PC-9 (cell line): ENCODE data around the gene OR2L3. TPM values are rescaled to one million over a fixed set of nuclear protein-coding genes. Genes with fewer than 3 reads are reported as not detected.
"Not testable (repeated sequence)": the region's sequence is repeated elsewhere in the genome, so short reads cannot be mapped to it uniquely, and the experiment has no call there.

Experiments used
- BruUV-seq: library from RNA; stranded (reverse); fragments of 400-500 nt; replicated peaks from 2 replicates; lab custom pipeline; 2021; lab: Mats Ljungman, UMichigan
- CTCF ChIA-PET: fragments of 300-600 bp; sonication (Branson Sonifier 250); formaldehyde crosslinking; loops from one replicate; lab custom pipeline; 2022; ENCODE audit warnings: antibody characterized with exemption; lab: Charles Lee
- POLR2A ChIA-PET: fragments of 300-600 bp; sonication (Branson Sonifier 250); formaldehyde crosslinking; loops from one replicate; lab custom pipeline; 2022; ENCODE audit warnings: antibody characterized with exemption; ENCODE audit not compliant: unreplicated experiment; lab: Charles Lee
- DNase-seq, 2 experiments: peaks; one replicate each; pipeline versions ENCODE4 v3.0.0 to v3.0.0-alpha.2; 2015 to 2022; ENCODE audit warnings: mixed read lengths in 1 of 2
- H2AFZ ChIP-seq: fragments of 200-600 bp; sonication (generic); 2 replicates; pipeline ENCODE4 v1.8.1; 2017; ENCODE audit warnings: antibody characterized with exemption
- H3F3A ChIP-seq: fragments of 200-600 bp; sonication (generic); 2 replicates; pipeline ENCODE4 v1.8.1; 2017; ENCODE audit warnings: antibody characterized with exemption, mild to moderate bottlenecking, low read depth; ENCODE audit not compliant: insufficient read depth
- H3K27ac ChIP-seq: fragments of 200-600 bp; sonication (generic); 2 replicates; pipeline ENCODE4 v1.6.1; 2016; ENCODE audit warnings: mixed run types
- H3K27me3 ChIP-seq: fragments of 200-600 bp; sonication (generic); 2 replicates; pipeline ENCODE4 v1.6.1; 2016; ENCODE audit warnings: low read depth, mixed run types; ENCODE audit not compliant: insufficient read depth
- H3K36me3 ChIP-seq: fragments of 200-600 bp; sonication (generic); 2 replicates; pipeline ENCODE4 v1.6.1; 2016; ENCODE audit warnings: low read depth, mixed run types
- H3K4me1 ChIP-seq: fragments of 200-600 bp; sonication (generic); replicated peaks from 2 replicates; pipeline ENCODE4 v1.6.1; 2016; ENCODE audit warnings: mixed run types; ENCODE audit not compliant: insufficient read depth
- H3K4me2 ChIP-seq: fragments of 200-600 bp; sonication (generic); 2 replicates; pipeline ENCODE4 v1.6.1; 2017; ENCODE audit warnings: mixed run types
- H3K4me3 ChIP-seq: fragments of 200-600 bp; sonication (generic); 2 replicates; pipeline ENCODE4 v1.6.1; 2016; ENCODE audit warnings: mixed run types
- H3K79me2 ChIP-seq: fragments of 200-600 bp; sonication (generic); 2 replicates; pipeline ENCODE4 v1.6.1; 2017; ENCODE audit warnings: low read depth, mixed run types
- H3K9me2 ChIP-seq: fragments of 200-600 bp; sonication (generic); 2 replicates; pipeline ENCODE4 v1.8.1; 2017; ENCODE audit warnings: mild to moderate bottlenecking; ENCODE audit not compliant: insufficient read depth
- H3K9me3 ChIP-seq: fragments of 200-600 bp; sonication (generic); 2 replicates; pipeline ENCODE4 v1.8.1; 2016; ENCODE audit warnings: low read depth; ENCODE audit not compliant: insufficient read depth
- H4K20me1 ChIP-seq: fragments of 200-600 bp; sonication (generic); 2 replicates; pipeline ENCODE4 v1.8.1; 2017; ENCODE audit not compliant: insufficient read depth
- EZH2 ChIP-seq: fragments of 200-600 bp; sonication (generic); IDR thresholded peaks from 2 replicates; pipeline ENCODE4 v1.8.0; 2017; ENCODE audit warnings: antibody characterized with exemption, low read depth
- intact Hi-C: fragments of 100-400 bp; cut with micrococcal nuclease; formaldehyde crosslinking; loops from one replicate; pipeline ENCODE4 v1.10.0; 2022; ENCODE audit not compliant: unreplicated experiment
- total RNA-seq: library from RNA; stranded (reverse); gene quantifications from 2 replicates; pipeline ENCODE4 v1.2.3, GENCODE V29; 2021
- TF ChIP-seq, protein P1 (sequence below): fragments of 200-600 bp; sonication (generic); conservative IDR thresholded peaks from 2 replicates; pipeline ENCODE4 v1.6.1; 2017; ENCODE audit warnings: mixed run types, antibody characterized with exemption, mild to moderate bottlenecking, moderate library complexity

The OR2L3 gene
- total RNA-seq, 1 experiment from 2014 or later, result not detected

DNA sequence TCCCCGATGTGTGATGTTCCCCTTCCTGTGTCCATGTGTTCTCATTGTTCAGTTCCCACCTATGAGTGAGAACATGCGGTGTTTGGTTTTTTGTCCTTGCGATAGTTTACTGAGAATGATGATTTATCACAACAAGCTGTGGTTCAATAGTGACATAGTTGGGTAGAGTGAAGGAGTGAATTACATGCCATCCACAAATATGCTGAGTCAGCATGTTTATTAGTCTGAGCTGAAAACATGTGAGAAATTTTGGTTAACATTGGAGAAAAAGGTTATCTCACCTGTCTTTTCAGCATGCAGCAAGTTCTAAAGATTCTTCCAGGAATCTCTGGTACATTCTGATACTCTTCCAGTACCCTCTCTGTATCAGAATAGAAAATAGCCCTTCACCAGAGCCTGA lies 19.0 kb downstream of the OR2L3 start:
- TF ChIP-seq EZH2, result no peak
- TF ChIP-seq, protein P1, sequence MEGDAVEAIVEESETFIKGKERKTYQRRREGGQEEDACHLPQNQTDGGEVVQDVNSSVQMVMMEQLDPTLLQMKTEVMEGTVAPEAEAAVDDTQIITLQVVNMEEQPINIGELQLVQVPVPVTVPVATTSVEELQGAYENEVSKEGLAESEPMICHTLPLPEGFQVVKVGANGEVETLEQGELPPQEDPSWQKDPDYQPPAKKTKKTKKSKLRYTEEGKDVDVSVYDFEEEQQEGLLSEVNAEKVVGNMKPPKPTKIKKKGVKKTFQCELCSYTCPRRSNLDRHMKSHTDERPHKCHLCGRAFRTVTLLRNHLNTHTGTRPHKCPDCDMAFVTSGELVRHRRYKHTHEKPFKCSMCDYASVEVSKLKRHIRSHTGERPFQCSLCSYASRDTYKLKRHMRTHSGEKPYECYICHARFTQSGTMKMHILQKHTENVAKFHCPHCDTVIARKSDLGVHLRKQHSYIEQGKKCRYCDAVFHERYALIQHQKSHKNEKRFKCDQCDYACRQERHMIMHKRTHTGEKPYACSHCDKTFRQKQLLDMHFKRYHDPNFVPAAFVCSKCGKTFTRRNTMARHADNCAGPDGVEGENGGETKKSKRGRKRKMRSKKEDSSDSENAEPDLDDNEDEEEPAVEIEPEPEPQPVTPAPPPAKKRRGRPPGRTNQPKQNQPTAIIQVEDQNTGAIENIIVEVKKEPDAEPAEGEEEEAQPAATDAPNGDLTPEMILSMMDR, result no peak
- H3K4me2 ChIP-seq, result no peak overlapping the region
- no peaks in the 10 kb centered on the region for H3K9me2 ChIP-seq
- DNase-seq, result no peak
- no peak overlapping the region for H3K4me3 ChIP-seq
- no peaks in the 10 kb centered on the region for H3K27me3 ChIP-seq
- no peaks in the 10 kb centered on the region for H3K79me2 ChIP-seq
- no peaks in the 10 kb centered on the region for H3K9me3 ChIP-seq
- H4K20me1 ChIP-seq, result no peaks in the 10 kb centered on the region
- ChIA-PET CTCF (no interaction called here), POLR2A (no interaction called here)
- H2AFZ ChIP-seq, result no peak overlapping the region
- no peak overlapping the region for H3K27ac ChIP-seq
- no peaks in the 10 kb centered on the region for H3K36me3 ChIP-seq
- intact Hi-C loops, result no loop called here
- H3F3A ChIP-seq, result no peaks in the 10 kb centered on the region
- no peaks in the 10 kb centered on the region for H3K4me1 ChIP-seq
- BruUV-seq, result no TSS peak

DNA sequence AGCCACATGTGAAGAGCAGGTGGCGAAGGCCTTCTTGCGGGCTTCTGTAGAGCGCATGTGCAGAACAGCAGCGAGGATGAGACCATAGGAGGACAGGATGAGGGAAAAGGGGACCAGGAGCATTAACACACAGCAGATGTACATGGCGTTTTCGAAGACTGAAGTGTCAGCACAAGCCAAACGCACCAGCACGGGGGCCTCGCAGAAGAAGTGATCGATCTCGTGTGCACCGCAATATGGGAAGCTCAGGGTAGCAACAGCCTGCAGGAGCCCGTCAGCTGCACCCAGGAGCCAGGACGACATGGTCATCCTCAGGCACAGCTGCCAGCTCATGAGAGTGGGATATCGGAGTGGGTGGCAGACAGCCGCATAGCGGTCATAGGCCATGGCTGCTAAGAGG lies 37.2 kb downstream of the OR2L3 start:
- H3K36me3 ChIP-seq, H4K20me1 ChIP-seq, H3K79me2 ChIP-seq, intact Hi-C loops, DNase-seq, BruUV-seq, H3K4me2 ChIP-seq, POLR2A ChIA-PET, H3K4me1 ChIP-seq, H3F3A ChIP-seq, H3K27me3 ChIP-seq, H3K27ac ChIP-seq, H2AFZ ChIP-seq, CTCF ChIA-PET, H3K9me3 ChIP-seq, H3K9me2 ChIP-seq, H3K4me3 ChIP-seq: not testable (repeated sequence)

- H3K79me2 ChIP-seq, result no peaks in the 10 kb centered on the region
- intact Hi-C loops, result no loop called here
- no peaks in the 10 kb centered on the region for H3F3A ChIP-seq
- no peak within 1 kb of the TSS for H2AFZ ChIP-seq
- H3K4me2 ChIP-seq, result no peak within 1 kb of the TSS
- H3K4me1 ChIP-seq, result no peaks in the 10 kb centered on the region
- H3K27me3 ChIP-seq, result no peaks in the 10 kb centered on the region
- H3K9me3 ChIP-seq, result no peaks in the 10 kb centered on the region
- H3K4me3 ChIP-seq, result no peak within 1 kb of the TSS
- H4K20me1 ChIP-seq, result no peaks in the 10 kb centered on the region
- TF ChIP-seq EZH2, result no peak
- TF ChIP-seq, protein P1, result no peak
- H3K36me3 ChIP-seq, result no peaks in the 10 kb centered on the region
- H3K9me2 ChIP-seq, result no peaks in the 10 kb centered on the region
- BruUV-seq, result no TSS peak
- DNase-seq, result no peak
- POLR2A ChIA-PET, result no interaction called here
- H3K27ac ChIP-seq, result no peak within 1 kb of the TSS
- CTCF ChIA-PET, result no interaction called here
Measured at GRCh38 chr1:248094884-248095283, 48.2 kb downstream of the OR2L3 start, which contains the start of gene OR2L13. Gene OR2L13, plus strand, starts transcription at chr1:248095184. Its CDS starts 4,192 bp downstream, at chr1:248099376.

- H3K27me3 ChIP-seq, result no peaks in the 10 kb centered on the region
- TF ChIP-seq EZH2, result no peak
- TF ChIP-seq, protein P1, result no peak
- H2AFZ ChIP-seq, result no peak overlapping the region
- CTCF ChIA-PET, result no interaction called here
- POLR2A ChIA-PET, result no interaction called here
- H3K79me2 ChIP-seq, result no peaks in the 10 kb centered on the region
- no peaks in the 10 kb centered on the region for H3F3A ChIP-seq
- intact Hi-C loops, result no loop called here
- H3K9me2 ChIP-seq, result no peaks in the 10 kb centered on the region
- H4K20me1 ChIP-seq, result no peaks in the 10 kb centered on the region
- DNase-seq, result no peak
- no peak overlapping the region for H3K27ac ChIP-seq
- BruUV-seq, result no TSS peak
- H3K4me1 ChIP-seq, result no peaks in the 10 kb centered on the region
- no peak overlapping the region for H3K4me3 ChIP-seq
- H3K9me3 ChIP-seq, result no peaks in the 10 kb centered on the region
- H3K4me2 ChIP-seq, result no peak overlapping the region
- H3K36me3 ChIP-seq, result no peaks in the 10 kb centered on the region
Measured at GRCh38 chr1:248098529-248098928, 51.9 kb downstream of the OR2L3 start.
